ENCODE results near the gene RAB21.
"Not testable (repeated sequence)": the region's sequence is repeated elsewhere in the genome, so short reads cannot be mapped to it uniquely, and the experiment has no call there.

The RAB21 gene

GRCh38 chr12:71752891-71753290 lies 1.8 kb upstream of the RAB21 start:
- DNase-seq (ENCODE audit: low spot score): no peak

- DNase-seq (ENCODE audit: low spot score): no peak
These were observed 656 bp downstream of the RAB21 start for GRCh38 chr12:71755146-71755892.

GRCh38 chr12:71756054-71756690 lies 1.5 kb downstream of the RAB21 start:
- DNase-seq (ENCODE audit: low spot score): no peak

GRCh38 chr12:71759941-71760340 lies 5.3 kb downstream of the RAB21 start:
- no peak for DNase-seq (ENCODE audit: low spot score)

GRCh38 chr12:71760471-71760870 lies 5.8 kb downstream of the RAB21 start:
- no peak for DNase-seq (ENCODE audit: low spot score)

GRCh38 chr12:71761354-71761753 lies 6.7 kb downstream of the RAB21 start:
- DNase-seq (ENCODE audit: low spot score): not testable (repeated sequence)

- no peak for DNase-seq (ENCODE audit: low spot score)
These were observed 9.2 kb downstream of the RAB21 start for GRCh38 chr12:71763677-71764379.

GRCh38 chr12:71764587-71765321 lies 10.1 kb downstream of the RAB21 start:
- no peak for DNase-seq (ENCODE audit: low spot score)

GRCh38 chr12:71766202-71766601 lies 11.5 kb downstream of the RAB21 start:
- DNase-seq (ENCODE audit: low spot score): no peak

- DNase-seq (ENCODE audit: low spot score): no peak
These were observed 12.5 kb downstream of the RAB21 start for GRCh38 chr12:71767183-71767582.

GRCh38 chr12:71768900-71769299 lies 14.2 kb downstream of the RAB21 start:
- DNase-seq (ENCODE audit: low spot score): no peak

GRCh38 chr12:71771069-71771468 lies 16.4 kb downstream of the RAB21 start:
- DNase-seq (ENCODE audit: low spot score): no peak

- no peak for DNase-seq (ENCODE audit: low spot score)
These were observed 18.1 kb downstream of the RAB21 start for GRCh38 chr12:71772735-71773134.

GRCh38 chr12:71780237-71780822 lies 25.7 kb downstream of the RAB21 start:
- DNase-seq (ENCODE audit: low spot score): no peak

- DNase-seq (ENCODE audit: low spot score): no peak
These were observed 27.4 kb downstream of the RAB21 start for GRCh38 chr12:71782017-71782416.

GRCh38 chr12:71786829-71787228 lies 32.2 kb downstream of the RAB21 start:
- no peak for DNase-seq (ENCODE audit: low spot score)

GRCh38 chr12:71787580-71787979 lies 32.9 kb downstream of the RAB21 start:
- no peak for DNase-seq (ENCODE audit: low spot score)

- DNase-seq (ENCODE audit: low spot score): no peak
These were observed 35.7 kb downstream of the RAB21 start for GRCh38 chr12:71790331-71790730.

GRCh38 chr12:71791473-71792150 lies 36.9 kb downstream of the RAB21 start:
- DNase-seq (ENCODE audit: low spot score): no peak

GRCh38 chr12:71792599-71792998 lies 37.9 kb downstream of the RAB21 start:
- DNase-seq (ENCODE audit: low spot score): no peak

- no peak for DNase-seq (ENCODE audit: low spot score)
These were observed 41.2 kb downstream of the RAB21 start for GRCh38 chr12:71795901-71796300.
